ENCODE results near the gene SAXO1.
"Not testable (repeated sequence)": the region's sequence is repeated elsewhere in the genome, so short reads cannot be mapped to it uniquely, and the experiment has no call there.

Gene SAXO1

GRCh38 chr9:18997151-18997550 lies 35.9 kb downstream of the SAXO1 start:
- no peak for DNase-seq

GRCh38 chr9:18996211-18996610 lies 36.8 kb downstream of the SAXO1 start:
- DNase-seq: no peak

- no peak for DNase-seq
Observed at GRCh38 chr9:18994263-18994916, 38.6 kb downstream of the SAXO1 start.

GRCh38 chr9:18991197-18991596 lies 41.8 kb downstream of the SAXO1 start:
- DNase-seq: not testable (repeated sequence)

- no peak for DNase-seq
Observed at GRCh38 chr9:18990494-18990893, 42.5 kb downstream of the SAXO1 start.

GRCh38 chr9:18989865-18990264 lies 43.1 kb downstream of the SAXO1 start:
- no peak for DNase-seq

GRCh38 chr9:18989097-18989496 lies 43.9 kb downstream of the SAXO1 start:
- DNase-seq: no peak

- DNase-seq: no peak
Observed at GRCh38 chr9:18988003-18988402, 45.0 kb downstream of the SAXO1 start.

GRCh38 chr9:18985996-18986395 lies 47.0 kb downstream of the SAXO1 start:
- no peak for DNase-seq

GRCh38 chr9:18985464-18985951 lies 47.5 kb downstream of the SAXO1 start:
- DNase-seq: no peak

GRCh38 chr9:18982262-18982620 lies 50.8 kb downstream of the SAXO1 start:
- DNase-seq: no peak

- DNase-seq: no peak
Observed at GRCh38 chr9:18981476-18982261, 51.3 kb downstream of the SAXO1 start.

- DNase-seq: no peak
Observed at GRCh38 chr9:18980189-18980588, 52.8 kb downstream of the SAXO1 start.

- DNase-seq: no peak
Observed at GRCh38 chr9:18979367-18979766, 53.6 kb downstream of the SAXO1 start.

GRCh38 chr9:18978188-18978587 lies 54.8 kb downstream of the SAXO1 start:
- DNase-seq: no peak

GRCh38 chr9:18976709-18977531 lies 56.1 kb downstream of the SAXO1 start:
- DNase-seq: no peak

GRCh38 chr9:18976221-18976708 lies 56.7 kb downstream of the SAXO1 start:
- DNase-seq: no peak

GRCh38 chr9:18973348-18973747 lies 59.7 kb downstream of the SAXO1 start:
- DNase-seq: no peak

GRCh38 chr9:18972675-18973074 lies 60.3 kb downstream of the SAXO1 start:
- DNase-seq: no peak

- no peak for DNase-seq
Observed at GRCh38 chr9:18971909-18972308, 61.1 kb downstream of the SAXO1 start.

GRCh38 chr9:18971404-18971803 lies 61.6 kb downstream of the SAXO1 start:
- DNase-seq: no peak

GRCh38 chr9:18970393-18970792 lies 62.6 kb downstream of the SAXO1 start:
- DNase-seq: no peak

- DNase-seq: no peak
Observed at GRCh38 chr9:18969128-18969527, 63.9 kb downstream of the SAXO1 start.
